Measurements from ENCODE around the gene ZDHHC1.

DNA sequence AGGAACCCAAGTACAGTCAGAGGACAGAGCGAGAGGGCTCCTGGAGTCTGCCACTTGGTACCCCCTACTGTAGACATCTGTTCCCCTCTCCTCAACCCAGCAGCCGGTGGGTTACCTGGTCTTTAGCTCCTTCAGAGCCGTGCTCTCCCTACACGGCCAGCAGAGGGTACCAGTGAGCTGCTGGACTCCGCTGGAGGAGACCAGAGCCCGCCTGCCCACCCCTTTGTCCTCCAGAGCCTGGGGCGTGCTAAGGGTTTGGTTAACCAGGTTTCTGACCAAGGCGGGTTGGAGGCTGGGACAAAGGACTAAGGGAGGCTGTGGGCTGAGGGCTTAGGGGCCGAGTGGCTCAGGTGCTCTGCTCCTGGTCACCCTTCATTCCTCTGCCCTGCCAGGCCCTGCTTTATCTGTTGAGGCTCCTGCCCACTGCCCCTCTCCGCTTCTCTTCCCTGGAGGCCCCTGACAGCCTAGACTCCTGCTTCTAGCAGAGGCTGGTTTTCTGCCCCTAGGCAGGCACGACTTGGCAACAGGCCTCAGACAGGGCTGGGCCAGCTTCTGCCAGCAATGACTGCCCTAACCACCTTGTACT lies 12.0 kb upstream of the ZDHHC1 start:
- TF ChIP-seq HNRNPL (IDR thresholded peaks at IDR 0.05; ENCODE audit: low read depth, low read length): peak; percentile 75; the same call in 1 of the 2 replicates
- TF ChIP-seq ZNF3 (CRISPR knock-in tag; IDR thresholded peaks at IDR 0.05): no peak
- TF ChIP-seq ZNF143 (CRISPR knock-in tag; IDR thresholded peaks at IDR 0.05): no peak
- no peak for TF ChIP-seq ZNF747 (CRISPR knock-in tag; IDR thresholded peaks at IDR 0.05; ENCODE audit: borderline replicate concordance)
- no peak for TF ChIP-seq SRSF4 (IDR thresholded peaks at IDR 0.05; ENCODE audit: low read depth, low read length, poor library complexity, severe bottlenecking)
- no peak for TF ChIP-seq SRF (IDR thresholded peaks at IDR 0.05; ENCODE audit: low read depth, low read length)
- TF ChIP-seq, protein P1, sequence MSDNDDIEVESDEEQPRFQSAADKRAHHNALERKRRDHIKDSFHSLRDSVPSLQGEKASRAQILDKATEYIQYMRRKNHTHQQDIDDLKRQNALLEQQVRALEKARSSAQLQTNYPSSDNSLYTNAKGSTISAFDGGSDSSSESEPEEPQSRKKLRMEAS (IDR thresholded peaks at IDR 0.05): peak; percentile 38; the same call in 1 of the 2 replicates
- TF ChIP-seq XRCC5 (optimal IDR thresholded peaks at IDR 0.05; ENCODE audit: low read length): peak; percentile 97
- TF ChIP-seq, protein P2, sequence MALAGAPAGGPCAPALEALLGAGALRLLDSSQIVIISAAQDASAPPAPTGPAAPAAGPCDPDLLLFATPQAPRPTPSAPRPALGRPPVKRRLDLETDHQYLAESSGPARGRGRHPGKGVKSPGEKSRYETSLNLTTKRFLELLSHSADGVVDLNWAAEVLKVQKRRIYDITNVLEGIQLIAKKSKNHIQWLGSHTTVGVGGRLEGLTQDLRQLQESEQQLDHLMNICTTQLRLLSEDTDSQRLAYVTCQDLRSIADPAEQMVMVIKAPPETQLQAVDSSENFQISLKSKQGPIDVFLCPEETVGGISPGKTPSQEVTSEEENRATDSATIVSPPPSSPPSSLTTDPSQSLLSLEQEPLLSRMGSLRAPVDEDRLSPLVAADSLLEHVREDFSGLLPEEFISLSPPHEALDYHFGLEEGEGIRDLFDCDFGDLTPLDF (CRISPR knock-in tag; IDR thresholded peaks at IDR 0.05): no peak
- peak; percentile 56; the same call in 1 of the 2 replicates for TF ChIP-seq SAP130 (CRISPR knock-in tag; IDR thresholded peaks at IDR 0.05; ENCODE audit: low read depth)

Data from HepG2 (cell line).